ENCODE measurements around the gene ALDH9A1. TPM values are rescaled to one million over a fixed set of nuclear protein-coding genes. Genes with fewer than 3 reads are reported as not detected.

Gene ALDH9A1
- total and polyA plus RNA-seq, 2 of the 8 experiments (the other 6 are each of a cell fraction or from before 2014, with no cell fraction given): 57.6 to 63.8 TPM

DNA sequence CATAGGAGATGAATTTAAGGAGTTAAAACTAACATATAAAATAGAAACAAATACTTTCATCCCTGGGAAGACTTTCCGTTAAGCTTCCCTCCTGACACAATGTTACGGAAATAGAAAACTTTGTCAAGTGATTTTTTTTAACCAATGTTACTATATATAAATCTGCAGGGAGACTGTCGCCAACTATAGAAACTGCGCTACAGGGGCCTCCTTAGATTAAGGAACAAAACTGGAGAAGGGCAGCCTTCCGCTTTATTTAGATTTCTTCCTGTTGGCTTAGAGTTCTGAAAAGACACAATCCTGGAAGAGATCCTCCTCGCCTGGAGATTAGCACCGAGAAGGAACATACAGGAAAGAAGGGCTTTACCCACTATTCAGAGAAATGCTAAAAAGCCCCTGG, 65.9 kb downstream of the ALDH9A1 start:
- CTCF ChIA-PET (ENCODE audit: partially characterized antibody): interaction anchor here (0.7 to 2.2 kb wide), 4 partner anchors 13 to 514 kb away, joined by 3 to 8 read pairs (median 4); no protein-coding TSS in a partner anchor
- Histone ChIP-seq H3K27me3 (replicated peaks in 1 of 4; ENCODE audit: control insufficient read depth in 3 of 4, extremely low read depth in 1 of 4, insufficient read depth in 3 of 4, low read length in 3 of 4) (no peaks in the 10 kb centered on the region), H2BK120ac (replicated peaks; ENCODE audit: low read depth, low read length) (no peak overlapping the region), H2AK5ac (ENCODE audit: low read depth, low read length) (no peak overlapping the region), H3K4me3 (ENCODE audit: extremely low read depth in 1 of 4, insufficient read depth in 2 of 4, low read depth in 3 of 4, low read length in 4 of 4) (peak overlapping the region in 3 of 4 experiments; percentile 80 to 84 (median 83); a peak in 5 of 8 replicates), H3K23me2 (ENCODE audit: low read depth, low read length) (peaks cover 10% of the 10 kb centered on the region; the same call in 1 of the 2 replicates), H3K4ac (replicated peaks; ENCODE audit: insufficient read length, low read depth, low read length) (no peak overlapping the region), H4K20me1 (replicated peaks in 1 of 2; ENCODE audit: control insufficient read depth in 1 of 2, insufficient read depth in 2 of 2, low read length in 2 of 2) (no peaks in the 10 kb centered on the region), H3K36me3 (ENCODE audit: control insufficient read depth in 2 of 4, insufficient read depth in 4 of 4, low read length in 3 of 4) (no peaks in the 10 kb centered on the region; a peak in 1 of 8 replicates), H3K23ac (ENCODE audit: insufficient read length) (no peak overlapping the region), H2BK12ac (ENCODE audit: low read depth, low read length) (no peak overlapping the region), H3K79me1 (ENCODE audit: low read depth, low read length) (no peaks in the 10 kb centered on the region), H3K18ac (ENCODE audit: extremely low read depth, low read length) (no peak overlapping the region), H3K4me2 (ENCODE audit: insufficient read depth in 1 of 2, low read depth in 2 of 2, low read length in 2 of 2) (peak overlapping the region; percentile 75 to 86), H3K56ac (replicated peaks; ENCODE audit: insufficient read length, low read depth, low read length) (no peak overlapping the region), H2AFZ (ENCODE audit: low read length) (no peak overlapping the region), H3K14ac (ENCODE audit: insufficient read length) (no peak overlapping the region), H3K9me3 (ENCODE audit: insufficient read depth in 2 of 2, low read depth in 1 of 2, low read length in 1 of 2) (no peaks in the 10 kb centered on the region), H3K27ac (ENCODE audit: low read depth, low read length) (no peak overlapping the region), H4K91ac (replicated peaks; ENCODE audit: insufficient read length, low read length) (no peak overlapping the region), H3K4me1 (replicated peaks in 1 of 4; ENCODE audit: control insufficient read depth in 3 of 4, insufficient read depth in 4 of 4, low read length in 3 of 4) (peaks cover 3 to 13% (median 6%) of the 10 kb centered on the region in 4 experiments; a peak in 4 of 7 replicates), H2BK20ac (ENCODE audit: low read length) (no peak overlapping the region), H2BK15ac (ENCODE audit: low read length) (no peak overlapping the region), H2BK5ac (ENCODE audit: low read depth, low read length) (no peak overlapping the region), H3K9ac (replicated peaks in 1 of 4; ENCODE audit: extremely low read depth in 1 of 4, low read depth in 3 of 4, low read length in 3 of 4) (no peak overlapping the region), H4K8ac (ENCODE audit: extremely low read depth, insufficient read depth, low read length) (no peak overlapping the region), H4K5ac (ENCODE audit: insufficient read length, low read depth, low read length) (no peak overlapping the region), H3K79me2 (ENCODE audit: control insufficient read depth in 1 of 2, insufficient read depth in 2 of 2, low read length in 2 of 2) (peaks cover 0 to 31% of the 10 kb centered on the region in 2 experiments; a peak in 2 of 4 replicates)
- 65% methylated on average over 7 of the region's 7 CpGs; no CpG with 5 or more reads in 1 of the 2 experiments for WGBS, 2 experiments (ENCODE audit: extremely low coverage in 1 of 2, insufficient coverage in 1 of 2, insufficient read length in 1 of 2, insufficient replicate concordance in 2 of 2, low coverage in 1 of 2, low lambda C conversion rate in 2 of 2, missing lambda C conversion rate in 1 of 2)
- FAIRE-seq (no peak), DNase-seq (ENCODE audit: low read depth in 1 of 2, low spot score in 2 of 2) (no peak)
- POLR2A ChIA-PET (ENCODE audit: partially characterized antibody): interaction anchor here (0.8 to 1.1 kb wide), 2 partner anchors 9 to 133 kb away, joined by 3 read pairs; no protein-coding TSS in a partner anchor
- TF ChIP-seq RFX5 (IDR thresholded peaks at IDR 0.05; ENCODE audit: borderline replicate concordance, low read depth, low read length) (no peak), PHF8 (conservative IDR thresholded peaks at IDR 0.05; ENCODE audit: low read depth, low read length) (no peak), SUZ12 (IDR thresholded peaks at IDR 0.05; ENCODE audit: low read length) (no peak), TEAD4 (IDR thresholded peaks at IDR 0.05; ENCODE audit: low read depth, low read length) (no peak), TAF1 (IDR thresholded peaks at IDR 0.05; ENCODE audit: low read depth, low read length) (no peak), ASH2L (IDR thresholded peaks at IDR 0.05; ENCODE audit: low read length) (no peak), HDAC6 (IDR thresholded peaks at IDR 0.05; ENCODE audit: low read depth, low read length) (no peak), HDAC2 (IDR thresholded peaks at IDR 0.05; ENCODE audit: borderline replicate concordance in 1 of 2, low read depth in 2 of 2, low read length in 2 of 2) (no peak)

Data from H1 (cell line).